HT1080 (cell line): Measurements from ENCODE around the gene EPHX1. TPM values are rescaled to one million over a fixed set of nuclear protein-coding genes. Genes with fewer than 3 reads are reported as not detected.
A peak's percentile ranks its signal among the peaks of the same experiment; 100 is the strongest.

ENCODE experiments used
- DNase-seq: peaks from one replicate; pipeline ENCODE4 v3.0.0-alpha.2; 2015; ENCODE audit warnings: low read depth
- total RNA-seq: library from RNA; depleted of rRNA; stranded (reverse); fragments of >200 nt; shearing (Covaris generic); gene quantifications from 2 replicates; pipeline ENCODE4 v1.2.3, GENCODE V29; 2014

The EPHX1 gene
- total RNA-seq, 1 experiment from 2014 or later = 17.7 TPM

GRCh38 chr1:225860107-225860506 is 50.2 kb downstream of the EPHX1 start:
- DNase-seq = no peak

DNA sequence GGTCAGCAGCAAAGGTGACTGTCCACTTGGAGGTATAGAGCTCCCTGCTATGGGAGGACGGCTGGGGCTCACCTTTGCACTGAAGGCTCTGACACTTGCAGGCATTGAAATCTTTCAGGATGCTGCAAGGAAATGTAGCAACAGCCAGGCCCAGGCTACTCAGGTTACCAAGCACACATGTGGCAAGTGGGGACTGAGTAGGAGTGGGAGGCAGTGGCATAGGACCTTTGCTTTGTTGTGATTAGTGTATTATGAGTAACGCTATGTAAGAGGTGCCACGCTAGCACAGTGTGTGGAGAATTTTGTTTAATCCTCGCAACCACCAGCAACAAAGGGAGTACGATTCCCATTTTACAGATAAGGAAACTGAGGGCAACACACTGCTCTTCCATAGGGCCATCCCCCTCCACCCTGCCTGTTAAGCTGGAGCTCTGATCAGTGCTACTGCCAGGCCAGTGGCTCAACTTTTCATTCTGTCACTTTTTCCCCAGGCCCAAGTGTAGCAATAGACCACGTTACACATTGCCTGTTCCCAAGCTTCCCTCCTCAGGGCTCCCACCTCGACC is 51.0 kb downstream of the EPHX1 start:
- no peak for DNase-seq

- no peak for DNase-seq
Observed at GRCh38 chr1:225861834-225862580, 52.1 kb downstream of the EPHX1 start.

DNA sequence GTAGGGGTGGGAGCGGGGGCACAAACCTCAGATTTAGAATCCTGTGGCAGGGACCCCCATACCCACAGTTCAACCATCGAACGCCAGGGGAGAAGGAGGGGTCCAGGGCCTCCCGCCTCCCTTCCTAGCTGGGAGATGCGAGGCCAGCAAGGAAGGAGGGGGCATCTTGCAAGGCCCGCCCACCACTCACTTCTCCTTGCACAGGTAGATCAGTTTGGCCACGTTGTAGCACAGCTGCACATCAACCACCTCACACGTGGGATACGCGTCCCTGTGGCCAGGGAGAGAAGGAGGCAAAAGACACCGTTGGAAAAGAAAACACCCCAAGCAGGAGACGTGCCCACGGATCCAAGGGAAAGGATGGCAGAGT is 52.6 kb downstream of the EPHX1 start:
- no peak for DNase-seq

DNA sequence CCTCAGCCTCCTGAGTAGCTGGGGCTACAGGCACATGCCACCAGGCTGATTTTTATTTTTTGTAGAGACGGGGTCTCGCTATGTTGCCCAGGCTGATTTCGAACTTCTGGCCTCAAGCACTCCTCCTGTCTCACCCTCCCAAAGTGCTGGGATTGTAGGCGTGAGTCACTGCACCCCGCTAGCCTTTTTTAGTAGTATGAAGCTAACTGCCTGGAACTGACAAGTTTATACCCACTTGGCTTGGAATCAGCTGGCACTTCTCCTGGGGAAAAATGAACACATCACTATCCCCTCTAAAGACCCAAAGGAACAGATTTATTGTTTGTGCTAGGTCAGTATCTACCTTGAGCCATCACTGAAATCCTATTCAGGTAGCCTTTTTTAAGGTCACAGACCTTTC is 53.2 kb downstream of the EPHX1 start:
- no peak for DNase-seq

DNA sequence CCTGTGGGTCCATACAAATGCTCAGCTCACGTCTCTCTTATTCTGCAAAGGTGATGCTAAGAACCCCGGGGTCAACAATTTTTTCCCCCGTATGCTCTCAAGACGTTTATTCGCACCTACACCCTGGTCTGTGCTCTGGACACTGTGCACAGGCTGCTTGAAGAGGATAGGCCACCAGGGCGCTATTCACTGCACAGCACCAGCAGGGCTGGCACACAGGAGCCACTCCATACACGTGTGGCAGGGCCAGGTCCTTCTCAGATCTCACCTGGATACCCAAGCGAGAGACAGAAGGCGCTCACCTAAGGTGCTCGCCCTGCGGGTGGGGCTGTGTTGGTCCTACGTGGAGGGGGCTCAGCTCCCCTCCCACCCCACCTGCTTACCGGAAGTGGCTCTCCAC is 55.6 kb downstream of the EPHX1 start:
- DNase-seq = no peak

DNA sequence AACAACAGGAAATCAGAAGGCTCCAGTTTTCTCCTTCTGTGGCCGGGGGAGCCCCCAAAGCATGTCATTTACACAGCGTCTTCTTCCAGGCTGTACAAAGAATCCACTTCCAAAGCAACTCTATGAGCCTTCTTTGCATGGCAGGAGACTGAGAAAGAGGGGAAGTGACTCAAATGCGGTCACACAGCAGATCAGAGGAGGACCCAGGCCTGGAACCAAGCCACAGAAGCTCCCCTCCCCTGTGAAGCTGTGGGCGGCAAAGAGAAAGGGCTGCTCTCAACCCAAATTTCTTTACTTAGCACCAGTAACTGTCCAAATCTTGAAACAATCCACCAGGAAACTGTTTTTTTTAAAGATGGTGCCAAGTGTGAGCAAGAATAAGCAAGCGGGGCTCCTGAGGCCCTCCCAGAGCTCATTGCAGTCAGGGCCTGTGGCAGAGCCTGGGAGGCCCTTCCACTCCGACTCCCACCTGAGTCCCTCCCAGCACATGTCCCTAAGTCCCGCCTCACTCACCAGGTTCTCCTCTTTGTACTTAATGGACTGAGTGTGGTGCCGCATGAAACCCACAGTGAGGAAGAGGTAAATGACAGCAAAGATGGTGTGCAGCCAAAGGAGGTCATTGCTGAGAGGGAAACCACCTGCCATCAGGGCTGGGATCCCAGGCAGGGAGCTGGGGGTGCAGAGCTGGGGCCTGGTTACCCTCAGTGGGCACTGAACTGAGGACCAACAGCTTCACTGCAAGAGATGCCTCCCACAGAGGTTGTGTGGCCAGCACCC is 56.3 kb downstream of the EPHX1 start:
- peak; percentile 96 for DNase-seq

- no peak for DNase-seq
Observed at GRCh38 chr1:225866981-225867380, 57.1 kb downstream of the EPHX1 start.

DNA sequence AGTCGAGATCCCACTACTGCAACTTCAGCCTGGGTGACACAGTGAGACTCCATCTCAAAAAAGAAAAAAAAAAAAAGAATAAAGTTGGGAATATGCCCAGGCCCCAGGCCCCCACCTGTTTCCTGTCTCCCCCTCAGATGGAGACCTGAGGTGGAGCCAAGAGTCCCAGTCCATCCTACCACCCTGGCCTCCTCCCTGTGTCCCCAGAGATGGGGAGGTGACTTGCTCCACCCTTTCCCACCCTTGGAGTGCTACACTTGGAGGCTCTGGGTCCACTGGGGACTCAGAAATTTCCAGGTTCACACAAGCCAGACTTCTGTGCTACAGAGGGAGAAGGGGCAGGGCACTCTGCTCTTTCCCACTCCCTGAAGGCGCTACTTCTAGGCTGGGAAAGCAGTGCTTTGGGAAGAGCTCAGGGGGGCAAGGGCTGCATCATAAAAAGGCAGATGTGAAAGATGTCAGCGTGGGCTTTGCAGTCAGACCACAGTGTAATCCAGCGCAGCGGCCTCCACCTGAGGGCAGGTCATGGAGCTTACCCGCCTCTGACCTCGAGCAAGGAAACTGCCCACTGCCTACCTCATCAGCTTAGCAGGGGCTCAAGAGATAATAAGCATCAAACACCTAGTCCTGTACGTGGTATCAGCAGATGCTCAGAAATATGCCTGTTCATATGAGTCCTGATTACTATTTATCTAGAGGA is 58.9 kb downstream of the EPHX1 start:
- no peak for DNase-seq

- no peak for DNase-seq
Observed at GRCh38 chr1:225870911-225871310, 61.0 kb downstream of the EPHX1 start.

GRCh38 chr1:225871359-225872074 is 61.6 kb downstream of the EPHX1 start:
- no peak for DNase-seq

- DNase-seq = peak; percentile 31
Observed at GRCh38 chr1:225872075-225872430, 62.1 kb downstream of the EPHX1 start.

GRCh38 chr1:225873281-225873850 is 63.4 kb downstream of the EPHX1 start:
- DNase-seq = no peak

- no peak for DNase-seq
Observed at GRCh38 chr1:225874431-225874830, 64.5 kb downstream of the EPHX1 start.

- peak; percentile 49 for DNase-seq
Observed at GRCh38 chr1:225875044-225875815, 65.3 kb downstream of the EPHX1 start.

- DNase-seq = no peak
Observed at GRCh38 chr1:225876900-225877510, 67.1 kb downstream of the EPHX1 start.

GRCh38 chr1:225877580-225877979 is 67.7 kb downstream of the EPHX1 start:
- peak; percentile 37 for DNase-seq

DNA sequence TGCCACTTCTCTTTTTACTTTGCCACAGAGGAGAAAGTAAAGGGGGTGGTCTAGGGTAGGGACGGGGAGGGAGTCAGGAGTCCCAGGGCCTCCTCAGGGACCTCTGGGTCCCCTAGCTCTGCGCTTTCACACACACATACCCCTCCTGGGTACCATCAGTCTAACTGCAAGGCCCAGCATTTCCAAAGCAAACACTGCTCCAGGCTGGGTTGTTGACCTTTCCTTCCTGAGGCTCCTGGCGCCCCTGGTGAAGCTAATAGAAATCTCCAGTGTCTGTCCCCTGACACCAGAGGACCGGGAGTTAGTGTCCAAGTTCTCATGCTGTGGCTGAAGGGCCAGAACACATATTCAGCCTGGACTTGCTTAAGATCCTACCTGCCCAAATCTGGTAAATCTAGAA is 68.4 kb downstream of the EPHX1 start:
- DNase-seq = no peak

DNA sequence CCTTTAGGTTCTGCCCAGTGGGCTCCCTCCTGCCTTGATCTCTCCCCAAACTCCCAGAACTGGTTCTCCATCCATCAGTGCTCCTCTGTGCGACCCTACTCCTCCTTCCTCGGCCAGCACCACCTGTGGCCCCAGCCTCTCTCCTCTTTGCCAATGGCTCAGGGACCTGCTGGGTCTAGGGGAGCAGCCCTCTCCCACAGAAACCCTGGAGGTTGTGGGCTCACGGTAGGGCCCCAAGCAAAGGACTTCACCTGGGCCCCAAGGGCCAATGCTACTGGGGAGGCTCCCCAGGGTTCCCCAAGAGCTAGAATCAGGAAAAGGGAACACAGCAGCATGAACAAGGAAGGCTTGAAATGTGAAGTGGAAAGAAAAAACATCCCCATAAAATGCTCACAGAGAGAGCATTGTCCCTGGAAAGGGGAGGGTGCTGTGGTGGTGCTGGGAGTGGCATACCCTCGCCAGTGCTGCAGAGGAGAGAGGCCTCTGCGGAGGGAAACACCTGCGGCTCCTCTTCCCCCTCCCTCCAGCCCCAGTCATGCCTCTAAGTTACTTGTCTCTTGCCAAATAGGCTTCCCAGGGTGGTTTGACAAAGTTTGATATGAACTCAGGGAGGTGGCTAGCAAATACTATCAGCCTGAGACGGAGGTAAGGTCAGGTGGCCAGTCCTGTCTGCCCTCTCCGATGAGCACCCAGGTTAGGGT is 69.7 kb downstream of the EPHX1 start:
- no peak for DNase-seq
